Gastroesophageal sphincter (tissue), 3 donors: ENCODE results near the gene DDIT4.

ENCODE experiments used
- CTCF ChIP-seq, 4 experiments: fragments of 200-600 bp in 2 of 4; fragments of 450-650 bp in 2 of 4; sonication (generic) in 1 of 4; IDR thresholded peaks; one replicate each; pipeline ENCODE4 v1.5.1; 2017 to 2019; ENCODE audit warnings: antibody characterized with exemption in 4 of 4, mild to moderate bottlenecking in 2 of 4, moderate library complexity in 2 of 4
- EP300 ChIP-seq: sonication (generic); formaldehyde crosslinking; IDR thresholded peaks from one replicate; pipeline ENCODE4 v1.6.1; 2017; ENCODE audit warnings: antibody characterized with exemption, mild to moderate bottlenecking
- POLR2A ChIP-seq, 2 donors: fragments of 450-650 bp; IDR thresholded peaks; one replicate each; pipeline ENCODE4 v1.6.1; 2017; ENCODE audit warnings: antibody characterized with exemption in 2 of 2, mild to moderate bottlenecking in 2 of 2, moderate library complexity in 1 of 2
- POLR2AphosphoS5 ChIP-seq: sonication (generic); formaldehyde crosslinking; IDR thresholded peaks from one replicate; pipeline ENCODE4 v1.6.1; 2017; ENCODE audit warnings: antibody characterized with exemption

DNA sequence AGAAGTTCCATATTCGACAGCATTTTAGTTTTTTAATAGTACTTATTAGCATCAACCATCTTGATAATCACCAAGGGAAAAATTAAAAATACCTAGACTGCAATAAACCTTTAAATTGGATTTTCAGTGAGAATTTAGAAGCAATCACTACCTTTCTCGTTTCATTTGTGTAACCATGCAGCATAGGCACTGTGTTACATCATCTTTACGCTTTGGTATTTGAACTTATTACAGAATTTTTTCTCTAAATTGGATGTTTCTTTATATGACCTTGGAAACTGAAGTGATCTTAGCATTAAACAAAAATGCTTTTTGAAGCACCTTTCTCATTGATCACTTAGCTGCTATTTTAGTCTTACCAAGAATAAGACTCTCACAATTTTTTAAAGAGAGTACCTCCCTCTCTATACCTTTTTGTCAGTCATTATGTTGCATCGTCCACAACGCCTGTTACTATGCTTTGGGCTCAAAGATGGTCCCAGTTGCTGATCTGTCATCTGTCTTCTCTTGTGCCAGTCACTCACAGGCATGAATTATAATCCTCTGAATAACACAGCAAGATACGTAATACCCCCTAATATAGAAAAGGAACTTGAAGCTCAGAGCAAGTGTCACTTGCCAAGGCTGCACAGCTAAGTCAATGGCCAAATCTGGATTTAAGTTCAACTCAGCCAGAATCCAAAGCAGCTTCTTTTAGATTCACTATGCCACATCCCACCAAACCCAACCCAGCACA lies 38.0 kb upstream of the DDIT4 start:
- TF ChIP-seq CTCF (IDR thresholded peaks at IDR 0.05) (no peak), POLR2A (IDR thresholded peaks at IDR 0.05) (no peak), POLR2AphosphoS5 (no peak), EP300 (no peak)
